ENCODE results near the gene PARN. TPM values are rescaled to one million over a fixed set of nuclear protein-coding genes. Genes with fewer than 3 reads are reported as not detected.

The PARN gene
- total and polyA plus RNA-seq, 2 of the 4 experiments (the other 2 are of a cell fraction) = 24.6 to 25.1 TPM

DNA sequence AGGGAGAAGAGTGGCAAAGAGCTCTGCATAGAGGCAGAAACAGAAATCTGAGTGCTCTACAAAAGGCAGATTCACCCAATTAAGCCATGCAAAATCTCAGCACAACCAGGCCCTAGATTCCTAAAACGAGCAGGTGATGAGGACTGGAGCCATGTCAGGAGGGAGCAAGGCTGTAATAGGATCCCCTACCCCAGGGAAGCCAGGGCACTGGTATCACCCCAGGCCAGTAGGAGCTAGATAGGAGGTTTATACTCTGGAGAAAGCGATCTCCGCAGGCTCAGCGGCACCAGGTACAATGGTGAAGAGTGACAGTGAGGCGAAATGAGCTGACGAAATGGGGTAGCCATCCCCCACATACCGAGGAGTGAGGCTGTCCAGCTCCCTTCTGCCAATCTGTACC is 171.5 kb downstream of the PARN start:
- CTCF ChIA-PET = no interaction called here
- in situ Hi-C loops (cut with MboI; ENCODE audit: low sequenced_read_pairs) = no loop called here
- no TSS peak for BruUV-seq (replicated peaks)

More for the DNA sequence above, 171.5 kb downstream of the PARN start:
- no peak overlapping the region for H3K56ac ChIP-seq (ENCODE audit: extremely low read depth, insufficient read depth, low read length)
- H4K5ac ChIP-seq (ENCODE audit: low read depth, low read length) = no peak overlapping the region
- H3K4me2 ChIP-seq (ENCODE audit: low read depth, low read length) = no peak overlapping the region
- no peak overlapping the region for H2BK120ac ChIP-seq (ENCODE audit: low read depth, low read length)
- no peaks in the 10 kb centered on the region for H3K27me3 ChIP-seq (ENCODE audit: control insufficient read depth, insufficient read depth, low read length)
- H3K36me3 ChIP-seq (ENCODE audit: control insufficient read depth, insufficient read depth, low read length) = no peaks in the 10 kb centered on the region; the same call in 1 of the 2 replicates
- ATAC-seq (ENCODE audit: low read depth) = no peak
- H2BK15ac ChIP-seq (ENCODE audit: low read depth, low read length) = no peak overlapping the region
- H3K27ac ChIP-seq (ENCODE audit: insufficient read depth, low read length) = no peak overlapping the region
- dilution Hi-C loops (cut with HindIII; ENCODE audit: low sequenced_read_pairs, unreplicated experiment) (no loop called here), intact Hi-C loops (cut with micrococcal nuclease) (no loop called here)
- H3K23ac ChIP-seq (ENCODE audit: low read depth, low read length) = no peak overlapping the region
- H2BK20ac ChIP-seq (ENCODE audit: low read depth, low read length) = no peak overlapping the region
- no peak overlapping the region for H2AK9ac ChIP-seq (replicated peaks; ENCODE audit: low read depth, low read length, poor library complexity)
- H4K91ac ChIP-seq (ENCODE audit: insufficient read depth, low read depth, low read length) = no peak overlapping the region
- H4K20me1 ChIP-seq (ENCODE audit: insufficient read depth, low read length) = no peaks in the 10 kb centered on the region; the same call in 1 of the 2 replicates
- POLR2A ChIA-PET (ENCODE audit: unreplicated experiment) = no interaction called here
- H3K79me1 ChIP-seq (ENCODE audit: low read depth in 1 of 2, low read length in 2 of 2) = peaks cover 0 to 6% of the 10 kb centered on the region in 2 experiments; a peak in 1 of 4 replicates
- H3K4me3 ChIP-seq (ENCODE audit: insufficient read depth, low read depth, low read length) = no peak overlapping the region
- peaks cover 12% of the 10 kb centered on the region for H3K9me1 ChIP-seq (ENCODE audit: insufficient read depth, low read length)
- no peak overlapping the region for H2BK5ac ChIP-seq (ENCODE audit: low read depth, low read length, poor library complexity, severe bottlenecking)
- H3K4me1 ChIP-seq (ENCODE audit: control insufficient read depth, insufficient read depth, low read length) = peaks cover 8% of the 10 kb centered on the region
- H2AFZ ChIP-seq (replicated peaks; ENCODE audit: low read length, poor library complexity) = no peak overlapping the region
- no peak overlapping the region for H3K9ac ChIP-seq (ENCODE audit: low read depth, low read length)
- H2AK5ac ChIP-seq (ENCODE audit: low read depth, low read length) = no peak overlapping the region
- no peak for TF ChIP-seq NFE2L2 (IDR thresholded peaks at IDR 0.05; ENCODE audit: low read depth, low read length)
- TF ChIP-seq, protein P1, sequence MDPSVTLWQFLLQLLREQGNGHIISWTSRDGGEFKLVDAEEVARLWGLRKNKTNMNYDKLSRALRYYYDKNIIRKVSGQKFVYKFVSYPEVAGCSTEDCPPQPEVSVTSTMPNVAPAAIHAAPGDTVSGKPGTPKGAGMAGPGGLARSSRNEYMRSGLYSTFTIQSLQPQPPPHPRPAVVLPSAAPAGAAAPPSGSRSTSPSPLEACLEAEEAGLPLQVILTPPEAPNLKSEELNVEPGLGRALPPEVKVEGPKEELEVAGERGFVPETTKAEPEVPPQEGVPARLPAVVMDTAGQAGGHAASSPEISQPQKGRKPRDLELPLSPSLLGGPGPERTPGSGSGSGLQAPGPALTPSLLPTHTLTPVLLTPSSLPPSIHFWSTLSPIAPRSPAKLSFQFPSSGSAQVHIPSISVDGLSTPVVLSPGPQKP (IDR thresholded peaks at IDR 0.05; ENCODE audit: borderline replicate concordance, low read depth, low read length) = no peak
- TF ChIP-seq RCOR1 (IDR thresholded peaks at IDR 0.05; ENCODE audit: insufficient replicate concordance, low read length) = no peak
- no peak for TF ChIP-seq BHLHE40 (IDR thresholded peaks at IDR 0.05; ENCODE audit: low read depth, low read length)
- TF ChIP-seq RFX5 (IDR thresholded peaks at IDR 0.05; ENCODE audit: low read depth, low read length) = no peak
- no peak for TF ChIP-seq SMC3 (IDR thresholded peaks at IDR 0.05; ENCODE audit: low read depth, low read length)
- TF ChIP-seq FOS (IDR thresholded peaks at IDR 0.05; ENCODE audit: low read depth, low read length) = no peak
- TF ChIP-seq POLR2A (IDR thresholded peaks at IDR 0.05; ENCODE audit: low read depth, low read length) = no peak
- TF ChIP-seq MAZ (IDR thresholded peaks at IDR 0.05; ENCODE audit: borderline replicate concordance, low read depth, low read length) = no peak
- no peak for TF ChIP-seq MXI1 (IDR thresholded peaks at IDR 0.05; ENCODE audit: borderline replicate concordance, low read depth, low read length)
- no peak for TF ChIP-seq CEBPB (IDR thresholded peaks at IDR 0.05; ENCODE audit: low read depth, low read length)
- TF ChIP-seq, protein P2, sequence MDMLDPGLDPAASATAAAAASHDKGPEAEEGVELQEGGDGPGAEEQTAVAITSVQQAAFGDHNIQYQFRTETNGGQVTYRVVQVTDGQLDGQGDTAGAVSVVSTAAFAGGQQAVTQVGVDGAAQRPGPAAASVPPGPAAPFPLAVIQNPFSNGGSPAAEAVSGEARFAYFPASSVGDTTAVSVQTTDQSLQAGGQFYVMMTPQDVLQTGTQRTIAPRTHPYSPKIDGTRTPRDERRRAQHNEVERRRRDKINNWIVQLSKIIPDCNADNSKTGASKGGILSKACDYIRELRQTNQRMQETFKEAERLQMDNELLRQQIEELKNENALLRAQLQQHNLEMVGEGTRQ (IDR thresholded peaks at IDR 0.05; ENCODE audit: low read depth, low read length) = no peak
- TF ChIP-seq CHD1 (IDR thresholded peaks at IDR 0.05; ENCODE audit: low read depth, low read length) = no peak
- TF ChIP-seq RAD21 (IDR thresholded peaks at IDR 0.05; ENCODE audit: low read length) = no peak
- TF ChIP-seq, protein P3, sequence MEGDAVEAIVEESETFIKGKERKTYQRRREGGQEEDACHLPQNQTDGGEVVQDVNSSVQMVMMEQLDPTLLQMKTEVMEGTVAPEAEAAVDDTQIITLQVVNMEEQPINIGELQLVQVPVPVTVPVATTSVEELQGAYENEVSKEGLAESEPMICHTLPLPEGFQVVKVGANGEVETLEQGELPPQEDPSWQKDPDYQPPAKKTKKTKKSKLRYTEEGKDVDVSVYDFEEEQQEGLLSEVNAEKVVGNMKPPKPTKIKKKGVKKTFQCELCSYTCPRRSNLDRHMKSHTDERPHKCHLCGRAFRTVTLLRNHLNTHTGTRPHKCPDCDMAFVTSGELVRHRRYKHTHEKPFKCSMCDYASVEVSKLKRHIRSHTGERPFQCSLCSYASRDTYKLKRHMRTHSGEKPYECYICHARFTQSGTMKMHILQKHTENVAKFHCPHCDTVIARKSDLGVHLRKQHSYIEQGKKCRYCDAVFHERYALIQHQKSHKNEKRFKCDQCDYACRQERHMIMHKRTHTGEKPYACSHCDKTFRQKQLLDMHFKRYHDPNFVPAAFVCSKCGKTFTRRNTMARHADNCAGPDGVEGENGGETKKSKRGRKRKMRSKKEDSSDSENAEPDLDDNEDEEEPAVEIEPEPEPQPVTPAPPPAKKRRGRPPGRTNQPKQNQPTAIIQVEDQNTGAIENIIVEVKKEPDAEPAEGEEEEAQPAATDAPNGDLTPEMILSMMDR (conservative IDR thresholded peaks at IDR 0.05; ENCODE audit: low read depth, low read length) = no peak
- TF ChIP-seq MAFK (IDR thresholded peaks at IDR 0.05; ENCODE audit: low read depth, low read length) = no peak
- no CpG with 5 or more reads among the region's 7 CpGs for WGBS, 2 experiments (ENCODE audit: extremely low coverage in 2 of 2, insufficient read length in 1 of 2)
- DNase-seq = no peak
- no peak overlapping the region; the same call in 1 of the 2 replicates for H3K4ac ChIP-seq (ENCODE audit: low read depth, low read length)
- H3K9me3 ChIP-seq (ENCODE audit: control insufficient read depth, insufficient read depth, low read length) = no peaks in the 10 kb centered on the region
- no peak overlapping the region for H3K14ac ChIP-seq (replicated peaks; ENCODE audit: low read depth, low read length)
- H3K18ac ChIP-seq (ENCODE audit: low read depth, low read length) = no peak overlapping the region
- no peak overlapping the region for H4K8ac ChIP-seq (ENCODE audit: low read depth in 2 of 2, low read length in 2 of 2)
